K562 (cell line): ENCODE measurements around the gene NUP153. TPM values are rescaled to one million over a fixed set of nuclear protein-coding genes. Genes with fewer than 3 reads are reported as not detected.

ENCODE experiments used
- CAMTA2 ChIP-seq: fragments of 250-450 bp; sonication (Bioruptor Pico); conservative IDR thresholded peaks from 2 replicates; pipeline ENCODE4 v1.5.1; 2022
- CEBPG ChIP-seq, 3 experiments: fragments of 200-800 bp in 1 of 3; sonication (Bioruptor generic) in 1 of 3; sonication (generic) in 1 of 3; formaldehyde crosslinking in 1 of 3; IDR thresholded peaks in 2 of 3; conservative IDR thresholded peaks in 1 of 3; 2 replicates each; pipeline versions ENCODE4 v1.6.1 to v1.8.0; 2016 to 2022; ENCODE audit warnings: missing compliant biosample characterization in 2 of 3, missing genetic modification characterization in 2 of 3, mild to moderate bottlenecking in 1 of 3, missing genetic modification reagents in 1 of 3
- ELF4 ChIP-seq: fragments of 450-650 bp; formaldehyde crosslinking; IDR thresholded peaks from 2 replicates; pipeline ENCODE4 v1.4.0; 2022; ENCODE audit warnings: missing genetic modification characterization
- ETS2 ChIP-seq: IDR thresholded peaks from 2 replicates; pipeline ENCODE4 v1.6.1; 2016; ENCODE audit warnings: borderline replicate concordance, missing genetic modification characterization, mild to moderate bottlenecking, moderate library complexity, missing compliant biosample characterization; ENCODE audit not compliant: poor library complexity, severe bottlenecking
- FOSL1 ChIP-seq: fragments of 200-800 bp; sonication (Bioruptor generic); conservative IDR thresholded peaks from 2 replicates; pipeline ENCODE4 v1.6.1; 2016; ENCODE audit warnings: missing genetic modification characterization, missing compliant biosample characterization
- HOMEZ ChIP-seq: fragments of 250-450 bp; sonication (Bioruptor Pico); IDR thresholded peaks from 2 replicates; pipeline ENCODE4 v1.4.0; 2020; ENCODE audit warnings: mild to moderate bottlenecking, moderate library complexity
- MTF1 ChIP-seq: fragments of 250-450 bp; sonication (Bioruptor Pico); IDR thresholded peaks from 2 replicates; pipeline ENCODE4 v1.9.0; 2021; ENCODE audit warnings: moderate library complexity, mild to moderate bottlenecking, inconsistent platforms, borderline replicate concordance
- NCOA6 ChIP-seq: fragments of 450-650 bp; IDR thresholded peaks from 2 replicates; pipeline ENCODE4 v1.6.1; 2017; ENCODE audit warnings: mild to moderate bottlenecking
- PKNOX1 ChIP-seq: fragments of 450-650 bp; IDR thresholded peaks from 2 replicates; pipeline ENCODE4 v1.6.1; 2016
- RFX5 ChIP-seq: IDR thresholded peaks from 2 replicates; pipeline ENCODE4 v1.6.1; 2011; ENCODE audit warnings: low read depth, mild to moderate bottlenecking, improper control_type of control experiment, low read length
- SMARCB1 ChIP-seq: IDR thresholded peaks from 2 replicates; pipeline ENCODE4 v1.6.1; 2011; ENCODE audit warnings: improper control_type of control experiment, low read depth; ENCODE audit not compliant: insufficient read length
- SREBF1 ChIP-seq: fragments of 150-350 bp; IDR thresholded peaks from 2 replicates; pipeline ENCODE4 v1.6.1; 2014; ENCODE audit warnings: antibody characterized with exemption, low read depth, low read length, borderline replicate concordance
- TBL1XR1 ChIP-seq, 2 experiments: IDR thresholded peaks; 2 replicates each; pipeline ENCODE4 v1.6.1; 2012; ENCODE audit warnings: improper control_type of control experiment in 2 of 2, low read length in 2 of 2, mild to moderate bottlenecking in 1 of 2
- ZNF518B ChIP-seq: fragments of 250-450 bp; sonication (Bioruptor Pico); IDR thresholded peaks from 2 replicates; pipeline ENCODE4 v1.5.0; 2021; ENCODE audit warnings: mild to moderate bottlenecking, moderate library complexity
- polyA plus RNA-seq, 8 experiments: library from polyadenylated mRNA; depleted of rRNA in 4 of 8; stranded (reverse) in 5 of 8; unstranded in 3 of 8; fragments of >200 nt; fragmentation: Nextera tagmentation in 2 of 8; fragmentation: Illumina TruSeq in 1 of 8; extraction: Ambion mirVana in 2 of 8; extraction: Trizol in 1 of 8; gene quantifications; 2 replicates each; pipeline versions ENCODE4 v1.2.1 to v1.2.3, GENCODE V29; 2011 to 2014; ENCODE audit warnings: inconsistent platforms in 1 of 8, missing spikeins in 1 of 8
- total RNA-seq, 7 experiments: library from RNA; depleted of rRNA in 6 of 7; stranded (reverse); fragments of >200 nt in 6 of 7; fragmentation: Illumina TruSeq in 2 of 7; extraction: Trizol in 2 of 7; gene quantifications; 2 replicates each; pipeline versions ENCODE4 v1.2.1 to v1.2.3, GENCODE V29; 2011 to 2021; ENCODE audit warnings: low replicate concordance in 1 of 7
- TF ChIP-seq, protein P1 (sequence below): sonication (generic); formaldehyde crosslinking; IDR thresholded peaks from 2 replicates; pipeline ENCODE4 v1.8.0; 2022; ENCODE audit warnings: missing genetic modification reagents, mild to moderate bottlenecking, moderate library complexity, borderline replicate concordance
- TF ChIP-seq, protein P2 (sequence below): sonication (generic); formaldehyde crosslinking; IDR thresholded peaks from 2 replicates; pipeline ENCODE4 v1.8.1; 2022; ENCODE audit warnings: missing genetic modification reagents
- TF ChIP-seq, protein P3 (sequence below): fragments of 450-650 bp; formaldehyde crosslinking; IDR thresholded peaks from 2 replicates; pipeline ENCODE4 v1.4.0; 2020; ENCODE audit warnings: mild to moderate bottlenecking, mixed read lengths

The NUP153 gene
- total and polyA plus RNA-seq, 9 of the 15 experiments (the other 6 are each of a cell fraction or from before 2014, with no cell fraction given) = 21.9 to 110 (median 84.8) TPM

GRCh38 chr6:17714177-17714576 lies 7.5 kb upstream of the NUP153 start (continued):
- TF ChIP-seq, protein P1, sequence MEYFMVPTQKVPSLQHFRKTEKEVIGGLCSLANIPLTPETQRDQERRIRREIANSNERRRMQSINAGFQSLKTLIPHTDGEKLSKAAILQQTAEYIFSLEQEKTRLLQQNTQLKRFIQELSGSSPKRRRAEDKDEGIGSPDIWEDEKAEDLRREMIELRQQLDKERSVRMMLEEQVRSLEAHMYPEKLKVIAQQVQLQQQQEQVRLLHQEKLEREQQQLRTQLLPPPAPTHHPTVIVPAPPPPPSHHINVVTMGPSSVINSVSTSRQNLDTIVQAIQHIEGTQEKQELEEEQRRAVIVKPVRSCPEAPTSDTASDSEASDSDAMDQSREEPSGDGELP = no peak
- TF ChIP-seq SMARCB1 = no peak
- TF ChIP-seq NCOA6 = no peak
- TF ChIP-seq CAMTA2 (CRISPR knock-in tag) = no peak
- TF ChIP-seq TBL1XR1 (IDR thresholded peaks at IDR 0.05; ENCODE audit: low read length in 2 of 2) = no peak
- no peak for TF ChIP-seq MTF1 (CRISPR knock-in tag)
- TF ChIP-seq ELF4 = no peak
- TF ChIP-seq, protein P2, sequence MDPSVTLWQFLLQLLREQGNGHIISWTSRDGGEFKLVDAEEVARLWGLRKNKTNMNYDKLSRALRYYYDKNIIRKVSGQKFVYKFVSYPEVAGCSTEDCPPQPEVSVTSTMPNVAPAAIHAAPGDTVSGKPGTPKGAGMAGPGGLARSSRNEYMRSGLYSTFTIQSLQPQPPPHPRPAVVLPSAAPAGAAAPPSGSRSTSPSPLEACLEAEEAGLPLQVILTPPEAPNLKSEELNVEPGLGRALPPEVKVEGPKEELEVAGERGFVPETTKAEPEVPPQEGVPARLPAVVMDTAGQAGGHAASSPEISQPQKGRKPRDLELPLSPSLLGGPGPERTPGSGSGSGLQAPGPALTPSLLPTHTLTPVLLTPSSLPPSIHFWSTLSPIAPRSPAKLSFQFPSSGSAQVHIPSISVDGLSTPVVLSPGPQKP (CRISPR knock-in tag) = no peak
- no peak for TF ChIP-seq ZNF518B (CRISPR knock-in tag)
- no peak for TF ChIP-seq RFX5
- TF ChIP-seq, protein P3, sequence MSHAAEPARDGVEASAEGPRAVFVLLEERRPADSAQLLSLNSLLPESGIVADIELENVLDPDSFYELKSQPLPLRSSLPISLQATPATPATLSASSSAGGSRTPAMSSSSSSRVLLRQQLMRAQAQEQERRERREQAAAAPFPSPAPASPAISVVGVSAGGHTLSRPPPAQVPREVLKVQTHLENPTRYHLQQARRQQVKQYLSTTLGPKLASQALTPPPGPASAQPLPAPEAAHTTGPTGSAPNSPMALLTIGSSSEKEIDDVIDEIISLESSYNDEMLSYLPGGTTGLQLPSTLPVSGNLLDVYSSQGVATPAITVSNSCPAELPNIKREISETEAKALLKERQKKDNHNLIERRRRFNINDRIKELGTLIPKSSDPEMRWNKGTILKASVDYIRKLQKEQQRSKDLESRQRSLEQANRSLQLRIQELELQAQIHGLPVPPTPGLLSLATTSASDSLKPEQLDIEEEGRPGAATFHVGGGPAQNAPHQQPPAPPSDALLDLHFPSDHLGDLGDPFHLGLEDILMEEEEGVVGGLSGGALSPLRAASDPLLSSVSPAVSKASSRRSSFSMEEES (CRISPR knock-in tag) = no peak
- TF ChIP-seq CEBPG (CRISPR knock-in tag; IDR thresholded peaks at IDR 0.05) = no peak
- TF ChIP-seq CEBPG (tag; conservative IDR thresholded peaks at IDR 0.05 in 1 of 2, IDR thresholded peaks at IDR 0.05 in 1 of 2) = 0 out of 4 replicates have a peak, but pooled peaks of 1 of the 2 experiments have one; percentile 24
- no peak for TF ChIP-seq PKNOX1
- no peak for TF ChIP-seq FOSL1 (tag)
- no peak for TF ChIP-seq SREBF1
- no peak for TF ChIP-seq ETS2 (tag)
- no peak for TF ChIP-seq HOMEZ (CRISPR knock-in tag)
